Epithelial cell of esophagus (primary cell): Measurements from ENCODE around the gene CREB3L2.
A peak's percentile ranks its signal among the peaks of the same experiment; 100 is the strongest.

Experiments used
- DNase-seq: peaks from one replicate; pipeline ENCODE4 v3.0.0; 2010; ENCODE audit warnings: low read depth
- H3K4me3 ChIP-seq: 2 replicates; pipeline ENCODE4 v1.5.1; 2011; ENCODE audit warnings: mild to moderate bottlenecking, low read length, control low read depth
- TF ChIP-seq, protein P1 (sequence below): IDR thresholded peaks from 2 replicates; pipeline ENCODE4 v1.5.1; 2011; ENCODE audit warnings: low read depth, mild to moderate bottlenecking, low read length, control low read depth, inconsistent platforms; ENCODE audit not compliant: insufficient read depth; ENCODE audit errors: missing control alignments

Gene CREB3L2

GRCh38 chr7:137994216-137994615, 7.7 kb downstream of the CREB3L2 start:
- no peak overlapping the region for H3K4me3 ChIP-seq
- TF ChIP-seq, protein P1, sequence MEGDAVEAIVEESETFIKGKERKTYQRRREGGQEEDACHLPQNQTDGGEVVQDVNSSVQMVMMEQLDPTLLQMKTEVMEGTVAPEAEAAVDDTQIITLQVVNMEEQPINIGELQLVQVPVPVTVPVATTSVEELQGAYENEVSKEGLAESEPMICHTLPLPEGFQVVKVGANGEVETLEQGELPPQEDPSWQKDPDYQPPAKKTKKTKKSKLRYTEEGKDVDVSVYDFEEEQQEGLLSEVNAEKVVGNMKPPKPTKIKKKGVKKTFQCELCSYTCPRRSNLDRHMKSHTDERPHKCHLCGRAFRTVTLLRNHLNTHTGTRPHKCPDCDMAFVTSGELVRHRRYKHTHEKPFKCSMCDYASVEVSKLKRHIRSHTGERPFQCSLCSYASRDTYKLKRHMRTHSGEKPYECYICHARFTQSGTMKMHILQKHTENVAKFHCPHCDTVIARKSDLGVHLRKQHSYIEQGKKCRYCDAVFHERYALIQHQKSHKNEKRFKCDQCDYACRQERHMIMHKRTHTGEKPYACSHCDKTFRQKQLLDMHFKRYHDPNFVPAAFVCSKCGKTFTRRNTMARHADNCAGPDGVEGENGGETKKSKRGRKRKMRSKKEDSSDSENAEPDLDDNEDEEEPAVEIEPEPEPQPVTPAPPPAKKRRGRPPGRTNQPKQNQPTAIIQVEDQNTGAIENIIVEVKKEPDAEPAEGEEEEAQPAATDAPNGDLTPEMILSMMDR = no peak
- DNase-seq = no peak

DNA sequence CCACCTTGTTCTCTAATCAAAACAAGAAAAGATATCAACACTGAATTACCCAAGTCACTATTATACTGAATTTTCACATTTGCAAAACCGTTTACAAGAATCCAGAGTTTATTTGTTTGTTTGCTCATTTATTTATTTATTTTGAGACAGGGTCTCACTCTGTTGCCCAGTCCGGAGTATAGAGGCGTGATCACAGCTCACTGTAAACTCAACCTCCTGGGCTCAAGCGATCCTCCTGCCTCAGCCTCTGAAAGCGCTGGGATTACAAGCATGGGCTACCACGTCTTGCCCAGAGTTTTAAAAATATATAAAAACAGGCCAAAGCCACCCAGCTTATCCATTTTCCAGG, 8.5 kb downstream of the CREB3L2 start:
- TF ChIP-seq, protein P1 = no peak
- no peak for DNase-seq
- no peak overlapping the region for H3K4me3 ChIP-seq

- TF ChIP-seq, protein P1 = no peak
- DNase-seq = peak; percentile 93
- no peak overlapping the region for H3K4me3 ChIP-seq
These were observed 9.1 kb downstream of the CREB3L2 start for GRCh38 chr7:137992550-137993394.

GRCh38 chr7:137992104-137992549, 9.8 kb downstream of the CREB3L2 start:
- peak; percentile 81 for DNase-seq
- TF ChIP-seq, protein P1 = no peak
- no peak overlapping the region for H3K4me3 ChIP-seq

GRCh38 chr7:137990251-137990941, 11.5 kb downstream of the CREB3L2 start:
- no peak overlapping the region for H3K4me3 ChIP-seq
- TF ChIP-seq, protein P1 = no peak
- DNase-seq = peak; percentile 95

GRCh38 chr7:137989590-137989989, 12.3 kb downstream of the CREB3L2 start:
- no peak overlapping the region for H3K4me3 ChIP-seq
- no peak for DNase-seq
- TF ChIP-seq, protein P1 = no peak
